Activated CD8-positive, alpha-beta T cell treated with anti-CD3 and anti-CD28 coated beads for 36 hours (primary cell): ENCODE measurements around the gene IL24. TPM values are rescaled to one million over a fixed set of nuclear protein-coding genes. Genes with fewer than 3 reads are reported as not detected.
"Not testable (repeated sequence)": the region's sequence is repeated elsewhere in the genome, so short reads cannot be mapped to it uniquely, and the experiment has no call there.

Source experiments
- ATAC-seq: fragments of 200-7000 bp; cut with Tn5 transposase; one replicate; pipeline ENCODE4 v1.10.0; 2021; ENCODE audit warnings: mild to moderate bottlenecking, moderate library complexity
- CTCF ChIA-PET: fragments of 350-600 bp; sonication (Branson Sonifier 250); formaldehyde crosslinking; loops from one replicate; lab custom pipeline; 2021; ENCODE audit warnings: antibody characterized with exemption; lab: Charles Lee
- POLR2A ChIA-PET: fragments of 350-600 bp; sonication (Branson Sonifier 250); formaldehyde crosslinking; loops from one replicate; lab custom pipeline; 2021; ENCODE audit warnings: antibody characterized with exemption; lab: Charles Lee
- DNase-seq: peaks from one replicate; pipeline ENCODE4 v3.0.0-alpha.2; 2020
- H3K27ac Mint-ChIP-seq: one replicate; pipeline ENCODE4 v1.8.0; 2021; ENCODE audit warnings: mild to moderate bottlenecking, mixed read lengths
- H3K27me3 Mint-ChIP-seq: one replicate; pipeline ENCODE4 v1.8.0; 2021; ENCODE audit warnings: mixed read lengths
- H3K36me3 Mint-ChIP-seq: one replicate; pipeline ENCODE4 v1.8.0; 2021; ENCODE audit warnings: low read depth, mixed read lengths
- H3K4me1 Mint-ChIP-seq: one replicate; pipeline ENCODE4 v1.8.0; 2021; ENCODE audit warnings: low read depth, mixed read lengths
- H3K4me3 Mint-ChIP-seq: one replicate; pipeline ENCODE4 v1.8.0; 2021; ENCODE audit warnings: mild to moderate bottlenecking, moderate library complexity, mixed read lengths
- H3K9me3 Mint-ChIP-seq: one replicate; pipeline ENCODE4 v1.8.0; 2021; ENCODE audit warnings: mixed read lengths
- CTCF ChIP-seq: fragments of 200-600 bp; IDR thresholded peaks from one replicate; pipeline ENCODE4 v1.8.0; 2022; ENCODE audit warnings: antibody characterized with exemption, mild to moderate bottlenecking
- intact Hi-C: fragments of 100-400 bp; cut with micrococcal nuclease; formaldehyde crosslinking; loops from one replicate; pipeline ENCODE4 v1.10.0; 2022
- total RNA-seq, 2 experiments: library from RNA; stranded (reverse); gene quantifications; one replicate each; pipeline ENCODE4 v1.2.3, GENCODE V29; 2021

Gene IL24, protein sequence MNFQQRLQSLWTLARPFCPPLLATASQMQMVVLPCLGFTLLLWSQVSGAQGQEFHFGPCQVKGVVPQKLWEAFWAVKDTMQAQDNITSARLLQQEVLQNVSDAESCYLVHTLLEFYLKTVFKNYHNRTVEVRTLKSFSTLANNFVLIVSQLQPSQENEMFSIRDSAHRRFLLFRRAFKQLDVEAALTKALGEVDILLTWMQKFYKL
- total RNA-seq = under 1 TPM; 0.54 to 0.81 TPM

GRCh38 chr1:206897175-206897574 is at the start of gene IL24:
TSS of gene IL24 (plus strand) at chr1:206897443. CDS start at chr1:206897833, 390 bp downstream.
- Mint-ChIP-seq H3K9me3 (no peaks in the 10 kb centered on the region), H3K27me3 (no peaks in the 10 kb centered on the region), H3K27ac (peak within 1 kb of the TSS; percentile 72), H3K4me1 (peaks cover 73% of the 10 kb centered on the region), H3K36me3 (no peaks in the 10 kb centered on the region), H3K4me3 (peak within 1 kb of the TSS; percentile 49)
- no peak for TF ChIP-seq CTCF
- DNase-seq (peak; percentile 74), ATAC-seq (peak; percentile 84)
- CTCF ChIA-PET = interaction anchor here (0.7 to 4.2 kb wide), 10 partner anchors 8 to 171 kb away, joined by 3 to 31 read pairs (median 3); partner anchors contain the start of gene IL20
- intact Hi-C loops = no loop called here
- POLR2A ChIA-PET = interaction anchor here (1.2 to 3.3 kb wide), 7 partner anchors 9 to 79 kb away, joined by 3 to 21 read pairs (median 4); no protein-coding TSS in a partner anchor

- Mint-ChIP-seq H3K4me1 (no peaks in the 10 kb centered on the region), H3K9me3 (peaks cover under 1% of the 10 kb centered on the region), H3K27ac (no peak overlapping the region), H3K4me3 (no peak overlapping the region), H3K27me3 (no peaks in the 10 kb centered on the region), H3K36me3 (no peaks in the 10 kb centered on the region)
- ATAC-seq = no peak
- no peak for TF ChIP-seq CTCF
- POLR2A ChIA-PET = no interaction called here
- CTCF ChIA-PET = interaction anchor here (0.9 to 7.5 kb wide), 10 partner anchors 9 to 190 kb away, joined by 3 to 48 read pairs (median 4); no protein-coding TSS in a partner anchor
- intact Hi-C loops = no loop called here
- no peak for DNase-seq
These were observed 49.3 kb upstream of the IL24 start for GRCh38 chr1:206847946-206848345.

GRCh38 chr1:206850401-206850800 is 46.8 kb upstream of the IL24 start:
- H3K4me1 Mint-ChIP-seq = no peaks in the 10 kb centered on the region
- ChIA-PET POLR2A (no interaction called here), CTCF (interaction anchor here (1.0 to 1.8 kb wide), 3 partner anchors 15 to 187 kb away, joined by 3 to 7 read pairs (median 3); partner anchors contain the start of gene IL20)
- DNase-seq (no peak), ATAC-seq (no peak)
- H3K27me3 Mint-ChIP-seq = no peaks in the 10 kb centered on the region
- no peak overlapping the region for H3K27ac Mint-ChIP-seq
- H3K9me3 Mint-ChIP-seq = peaks cover 2% of the 10 kb centered on the region
- no peak for TF ChIP-seq CTCF
- no peaks in the 10 kb centered on the region for H3K36me3 Mint-ChIP-seq
- intact Hi-C loops = no loop called here
- no peak overlapping the region for H3K4me3 Mint-ChIP-seq

- ChIA-PET CTCF (interaction anchor here (0.7 to 1.8 kb wide), 4 partner anchors 14 to 188 kb away, joined by 3 to 7 read pairs (median 3); partner anchors contain the start of gene IL20), POLR2A (no interaction called here)
- Mint-ChIP-seq H3K9me3 (peaks cover 2% of the 10 kb centered on the region), H3K27me3 (no peaks in the 10 kb centered on the region), H3K27ac (no peak overlapping the region), H3K4me1 (no peaks in the 10 kb centered on the region), H3K4me3 (no peak overlapping the region), H3K36me3 (no peaks in the 10 kb centered on the region)
- ATAC-seq (no peak), DNase-seq (no peak)
- TF ChIP-seq CTCF = no peak
- intact Hi-C loops = no loop called here
These were observed 45.8 kb upstream of the IL24 start for GRCh38 chr1:206851341-206852010.

- intact Hi-C loops, DNase-seq, H3K4me3 Mint-ChIP-seq, H3K36me3 Mint-ChIP-seq, H3K27ac Mint-ChIP-seq, H3K4me1 Mint-ChIP-seq, H3K27me3 Mint-ChIP-seq, POLR2A ChIA-PET, H3K9me3 Mint-ChIP-seq, ATAC-seq: not testable (repeated sequence)
- CTCF ChIA-PET = interaction anchor here (1.0 to 1.5 kb wide), 2 partner anchors 10 to 12 kb away, joined by 3 to 9 read pairs; partner anchors contain the start of gene IL20
These were observed 44.6 kb upstream of the IL24 start for GRCh38 chr1:206852662-206853061.

GRCh38 chr1:206853696-206854095 is 43.5 kb upstream of the IL24 start:
- H3K36me3 Mint-ChIP-seq, H3K4me3 Mint-ChIP-seq, intact Hi-C loops, DNase-seq, H3K27ac Mint-ChIP-seq, H3K4me1 Mint-ChIP-seq, POLR2A ChIA-PET, ATAC-seq, H3K27me3 Mint-ChIP-seq, H3K9me3 Mint-ChIP-seq: not testable (repeated sequence)
- CTCF ChIA-PET = interaction anchor here (1.0 to 7.7 kb wide), 4 partner anchors 9 to 44 kb away, joined by 3 to 46 read pairs (median 22); partner anchors contain the start of gene IL20
